CD4-positive, alpha-beta T cell treated with Interleukin-12 subunit alpha and Interleukin-12 subunit beta, for 1 hour (primary cell): ENCODE data around the gene GLIS2.
A peak's percentile ranks its signal among the peaks of the same experiment; 100 is the strongest.

Experiments
- DNase-seq: peaks from one replicate; pipeline ENCODE4 v3.0.0-alpha.2; 2020

The GLIS2 gene

DNA sequence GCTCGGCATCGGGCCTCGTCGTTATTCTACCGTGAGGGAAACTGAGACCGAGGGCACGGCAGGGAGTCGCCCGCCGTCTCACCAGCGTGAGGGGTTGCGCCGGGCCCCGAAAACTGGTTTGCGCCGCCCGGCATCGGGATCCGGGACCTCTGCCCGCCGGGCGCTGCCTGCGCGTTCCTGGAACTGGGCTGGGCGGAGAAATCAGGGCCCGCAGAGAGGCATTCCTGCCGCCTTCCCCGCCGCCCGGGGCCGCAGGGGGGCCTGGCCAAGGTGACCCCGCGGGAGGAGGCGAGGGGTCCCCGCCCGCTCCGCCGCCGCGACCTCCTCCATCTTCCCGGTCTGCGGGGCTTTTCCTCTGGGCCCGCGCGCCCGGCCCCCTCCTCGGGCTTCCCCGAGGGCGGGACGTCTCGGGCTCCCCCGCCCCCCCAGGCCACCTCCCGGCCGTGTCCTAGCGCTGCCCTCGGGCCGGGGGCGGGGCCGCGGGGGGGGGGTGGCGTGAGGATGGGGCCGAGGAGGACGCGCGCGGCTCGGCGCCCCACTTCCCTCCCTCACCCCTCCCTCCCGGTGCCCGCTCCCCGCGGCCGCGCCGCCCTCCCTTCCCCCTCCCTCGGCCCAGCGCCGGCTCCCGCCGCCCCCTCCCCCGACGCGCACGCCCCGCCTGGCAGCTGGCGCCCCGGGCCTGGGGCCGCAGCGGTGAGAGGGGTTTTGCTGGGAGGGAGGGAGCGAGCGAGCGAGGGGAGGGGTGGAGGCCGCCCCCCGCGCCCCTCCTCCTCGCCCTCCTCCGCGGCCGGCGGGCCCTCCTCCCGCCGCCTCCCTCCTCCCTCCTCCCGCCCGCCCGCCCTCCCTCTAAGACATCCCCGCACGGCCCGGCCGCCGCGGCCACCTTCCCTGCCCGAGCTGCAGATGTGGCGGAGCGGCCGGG is at the start of gene GLIS2:
Gene GLIS2 (plus strand): TSS at position 882 of the 922 bp plus-strand sequence. CDS start 16,214 bp downstream, outside the sequence.
- DNase-seq: peak; percentile 58

DNA sequence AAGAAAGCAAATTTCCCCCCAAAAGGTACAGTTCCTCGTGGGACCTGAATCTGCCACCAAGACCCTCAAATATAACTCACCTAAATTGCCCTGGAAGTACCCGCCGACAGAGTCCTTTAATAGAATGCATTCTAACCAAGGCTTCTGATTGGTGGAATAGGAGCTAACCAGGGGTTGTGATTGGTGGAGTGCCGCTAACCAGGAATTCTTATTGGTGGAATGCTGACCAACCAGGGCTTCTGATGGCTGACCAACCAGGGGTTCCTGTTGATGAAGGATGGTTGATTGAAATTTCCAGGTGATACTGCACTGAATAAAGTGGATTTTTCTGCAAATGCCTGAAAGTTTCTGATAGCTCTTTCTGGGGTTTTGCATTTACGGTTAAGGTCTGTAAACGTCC is 49.5 kb upstream of the GLIS2 start:
- DNase-seq: no peak

DNA sequence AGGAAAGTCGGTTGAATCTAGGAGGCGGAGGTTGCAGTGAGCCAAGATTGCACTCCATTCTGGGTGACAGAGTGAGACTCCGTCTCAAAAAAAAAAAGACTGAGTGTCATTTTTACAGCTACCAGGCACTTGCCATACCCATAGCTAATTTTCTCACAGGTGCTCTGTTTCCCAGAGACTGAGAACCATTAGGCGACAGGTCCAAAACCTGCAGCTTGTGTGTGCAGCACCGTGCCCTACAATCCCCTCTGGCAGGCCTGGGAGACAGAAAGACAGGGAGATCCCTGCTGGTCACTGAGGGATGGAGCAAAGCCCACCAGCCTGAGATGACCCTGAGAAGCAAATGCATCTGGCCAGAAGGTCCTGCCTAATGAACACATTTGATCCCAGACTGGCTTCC is 45.8 kb upstream of the GLIS2 start:
- no peak for DNase-seq

DNA sequence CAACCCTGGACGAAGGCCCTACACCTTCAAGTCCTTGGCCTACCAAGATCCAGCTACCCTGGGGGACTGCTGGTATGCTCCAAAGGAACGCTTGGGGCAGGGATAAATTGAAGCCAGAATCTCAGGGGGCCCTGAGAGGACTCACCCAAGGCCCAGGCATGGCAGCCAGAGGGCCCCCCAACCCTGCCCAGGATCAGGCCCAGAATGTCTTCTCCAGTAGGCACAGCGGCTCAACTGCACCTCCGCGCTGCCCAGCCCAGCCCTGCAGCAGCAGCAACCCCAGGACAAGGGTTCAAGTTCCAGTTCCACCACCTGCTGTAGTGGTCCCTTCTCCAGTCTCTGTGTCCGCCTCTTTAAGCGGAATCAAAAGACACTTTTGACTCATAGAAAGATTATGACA is 45.3 kb upstream of the GLIS2 start:
- no peak for DNase-seq

DNA sequence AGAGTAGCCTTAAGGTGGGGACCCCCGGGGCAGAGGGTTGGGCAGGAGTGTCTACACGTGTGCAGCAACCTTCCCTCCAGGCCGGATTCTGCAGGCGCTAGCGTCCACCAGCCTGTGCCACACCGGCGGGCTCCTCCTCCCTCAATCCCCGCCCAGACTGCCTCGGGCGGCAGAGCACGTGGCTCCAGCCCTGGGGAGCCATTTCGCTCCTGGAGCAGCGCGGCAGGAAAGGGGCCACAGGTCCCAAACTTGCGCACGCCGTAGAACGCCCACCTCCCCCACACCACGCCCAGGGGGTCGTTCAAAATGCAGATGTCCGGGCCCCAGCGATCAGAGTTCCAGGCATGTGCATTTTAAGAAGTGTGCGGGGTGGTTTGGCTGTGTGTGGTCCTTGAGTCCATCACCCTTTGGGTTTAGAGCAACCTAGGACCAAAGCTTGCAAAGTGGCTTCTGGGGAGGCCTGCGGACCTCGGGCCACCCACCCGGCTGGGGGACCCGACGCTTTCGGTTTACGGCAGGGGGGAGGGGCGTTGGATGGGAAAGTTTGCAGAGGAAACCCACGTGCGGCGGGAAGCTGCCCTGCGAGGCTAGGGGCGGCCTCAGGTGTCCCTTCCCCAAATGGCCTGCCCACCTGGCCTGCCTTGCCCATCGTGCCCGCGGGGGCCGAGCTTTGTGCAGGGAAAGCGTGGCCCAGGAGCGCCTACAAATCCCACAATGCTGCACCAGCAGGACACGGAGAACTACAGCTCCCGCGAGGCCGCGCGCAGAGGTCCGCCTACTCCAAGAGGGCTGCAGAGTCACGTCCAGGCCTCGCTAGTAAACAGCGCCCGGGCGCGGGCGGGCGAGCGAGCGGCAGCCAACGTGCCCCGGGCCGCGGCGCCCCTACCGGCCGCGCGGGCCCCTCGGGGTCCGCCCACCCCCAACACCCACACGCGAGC is 44.4 kb upstream of the GLIS2 start:
- DNase-seq: peak; percentile 88

GRCh38 chr16:4272114-4272956 is 43.5 kb upstream of the GLIS2 start:
- DNase-seq: peak; percentile 37

DNA sequence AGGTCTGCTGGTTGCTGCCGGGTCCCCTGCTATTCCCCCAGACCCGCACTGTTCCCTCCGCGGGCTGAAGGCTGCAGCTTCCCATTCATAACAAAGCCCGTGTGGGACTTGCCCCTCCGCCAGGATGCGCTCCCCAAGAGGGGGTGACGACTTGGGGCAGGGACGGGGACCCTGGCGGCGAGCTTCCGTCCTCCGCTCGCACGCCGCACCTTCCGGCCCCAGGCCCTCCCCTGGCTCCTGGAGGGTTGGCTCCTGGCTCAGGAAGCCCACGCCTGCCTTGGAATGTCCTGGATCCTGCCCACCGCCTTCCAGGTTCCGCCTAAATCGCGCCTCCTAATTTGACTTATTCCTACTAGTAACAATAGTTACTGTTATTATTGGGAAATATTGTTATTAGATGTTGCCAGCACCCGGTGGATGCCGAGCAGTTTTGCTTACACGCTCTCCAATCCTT is 42.0 kb upstream of the GLIS2 start:
- peak; percentile 55 for DNase-seq

GRCh38 chr16:4275861-4276260 is 40.0 kb upstream of the GLIS2 start:
- no peak for DNase-seq

DNA sequence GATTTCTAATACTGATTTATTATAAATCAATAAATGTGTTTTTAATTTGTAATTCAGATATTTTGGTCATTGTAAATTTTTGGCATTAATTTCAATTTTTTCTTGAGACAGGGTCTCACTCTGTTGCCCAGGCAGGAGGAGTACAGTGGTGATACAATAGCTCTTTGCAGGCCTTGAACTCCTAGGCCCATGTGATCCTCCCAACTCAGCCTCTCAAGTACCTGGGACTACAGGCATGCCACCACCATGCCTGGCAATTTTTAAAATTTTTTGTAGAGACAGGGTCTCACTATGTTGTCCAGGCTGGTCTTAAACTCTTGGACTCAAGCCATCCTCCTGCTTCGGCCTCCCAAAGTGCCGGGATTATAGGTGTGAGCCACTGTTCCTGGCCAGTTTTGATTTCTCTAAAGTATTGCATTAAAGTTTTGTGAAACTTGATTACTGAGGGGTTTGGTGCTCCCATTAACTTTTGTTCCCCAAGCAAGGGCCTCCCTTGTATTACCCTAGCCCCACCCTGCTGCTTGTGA is 37.8 kb upstream of the GLIS2 start:
- DNase-seq: no peak

GRCh38 chr16:4280625-4281024 is 35.2 kb upstream of the GLIS2 start:
- no peak for DNase-seq

- DNase-seq: no peak
These were observed 32.4 kb upstream of the GLIS2 start for GRCh38 chr16:4283441-4283840.

GRCh38 chr16:4283939-4284338 is 31.9 kb upstream of the GLIS2 start:
- DNase-seq: no peak

- DNase-seq: no peak
These were observed 30.7 kb upstream of the GLIS2 start for GRCh38 chr16:4285167-4285566.

GRCh38 chr16:4288148-4288921 is 27.5 kb upstream of the GLIS2 start:
- DNase-seq: peak; percentile 84

DNA sequence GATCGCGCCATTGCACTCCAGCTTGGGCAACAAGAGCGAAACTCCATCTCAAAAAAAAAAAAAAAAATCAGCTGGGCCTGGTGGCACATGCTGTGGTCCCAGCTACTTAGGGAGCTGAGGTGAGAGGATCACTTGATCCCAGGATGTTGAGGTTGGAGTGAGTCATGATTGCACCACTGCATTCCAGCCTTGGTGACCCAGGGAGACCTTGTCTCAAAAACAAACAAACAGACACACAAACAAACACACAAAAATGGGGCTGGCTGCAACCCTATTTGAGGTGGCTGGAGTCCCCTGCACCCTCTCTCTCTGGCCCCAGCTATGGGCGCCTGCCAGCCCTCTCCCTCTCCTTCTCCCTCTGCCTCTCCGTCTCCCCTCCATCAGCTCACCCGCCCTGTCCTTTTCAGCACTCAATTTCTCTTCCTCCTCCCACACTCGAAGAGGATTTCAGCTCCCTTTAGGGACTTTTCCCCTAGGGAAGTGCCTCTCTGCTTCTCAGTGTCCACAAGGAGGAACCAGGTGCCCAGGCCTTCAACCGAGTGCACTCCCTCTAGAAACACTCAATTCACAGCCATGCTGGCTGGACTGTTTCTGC is 25.5 kb upstream of the GLIS2 start:
- DNase-seq: no peak

- DNase-seq: no peak
These were observed 24.2 kb upstream of the GLIS2 start for GRCh38 chr16:4291699-4292098.

DNA sequence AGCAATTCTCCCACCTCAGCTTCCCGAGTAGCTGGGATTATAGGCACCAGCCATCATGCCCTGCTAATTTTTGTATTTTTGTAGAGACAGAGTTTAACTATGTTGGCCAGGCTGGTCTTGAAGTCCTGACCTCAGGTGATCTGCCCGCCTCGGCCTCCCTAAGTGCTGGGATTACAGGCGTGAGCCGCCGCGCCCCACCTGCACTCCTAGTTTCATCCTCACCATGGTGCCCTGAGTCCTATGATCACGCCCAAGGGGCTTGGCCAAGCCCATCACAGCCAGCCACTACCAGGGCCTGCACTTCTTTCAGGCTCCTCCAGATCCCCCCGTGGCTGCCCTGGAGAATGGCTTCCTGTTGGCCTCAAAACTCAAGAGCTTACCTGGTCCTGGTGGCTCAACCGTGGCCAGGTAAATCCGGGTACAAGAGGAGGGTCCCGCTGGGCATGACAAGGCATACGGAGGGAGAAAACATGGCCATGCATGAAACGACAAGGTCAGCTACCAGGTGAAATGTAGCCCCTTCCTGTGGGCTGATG is 22.6 kb upstream of the GLIS2 start:
- DNase-seq: no peak

GRCh38 chr16:4293822-4294457 is 21.9 kb upstream of the GLIS2 start:
- no peak for DNase-seq

- no peak for DNase-seq
These were observed 20.3 kb upstream of the GLIS2 start for GRCh38 chr16:4295581-4295980.

- no peak for DNase-seq
These were observed 18.4 kb upstream of the GLIS2 start for GRCh38 chr16:4297480-4297879.
